ENCODE data around the gene KLLN.

- no peak for TF ChIP-seq CTCF (IDR thresholded peaks at IDR 0.05)
- no peak for TF ChIP-seq POLR2A (IDR thresholded peaks at IDR 0.05)
- TF ChIP-seq POLR2AphosphoS5 (IDR thresholded peaks at IDR 0.05), result no peak
Measured at GRCh38 chr10:87819289-87819585, 44.1 kb downstream of the KLLN start.

Measured in breast epithelium (tissue), 3 donors.